NCI-H1436 (cell line): ENCODE data around the gene DCTN4.

Experiments used
- DNase-seq: peaks from one replicate; lab custom pipeline; 2025; lab: John Stamatoyannopoulos, UW

The DCTN4 gene

DNA sequence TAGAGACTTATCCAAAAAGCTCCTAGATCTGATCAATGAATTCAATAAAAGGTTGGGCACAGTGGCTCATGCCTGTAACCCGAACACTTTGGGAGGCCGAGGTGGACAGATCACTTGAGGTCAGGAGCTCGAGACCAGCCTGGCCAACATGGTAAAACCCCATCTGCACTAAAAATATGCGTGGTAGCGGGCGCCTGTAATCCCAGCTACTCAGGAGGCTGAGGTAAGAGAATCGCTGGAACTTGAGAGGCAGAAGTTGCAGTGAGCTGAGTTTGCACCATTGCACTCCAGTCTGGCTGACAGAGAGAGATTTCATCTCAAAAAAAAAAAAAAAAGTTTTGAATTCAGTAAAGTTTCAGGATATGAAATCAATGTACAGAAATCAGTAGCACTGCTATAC is 20.0 kb downstream of the DCTN4 start:
- no peak for DNase-seq

DNA sequence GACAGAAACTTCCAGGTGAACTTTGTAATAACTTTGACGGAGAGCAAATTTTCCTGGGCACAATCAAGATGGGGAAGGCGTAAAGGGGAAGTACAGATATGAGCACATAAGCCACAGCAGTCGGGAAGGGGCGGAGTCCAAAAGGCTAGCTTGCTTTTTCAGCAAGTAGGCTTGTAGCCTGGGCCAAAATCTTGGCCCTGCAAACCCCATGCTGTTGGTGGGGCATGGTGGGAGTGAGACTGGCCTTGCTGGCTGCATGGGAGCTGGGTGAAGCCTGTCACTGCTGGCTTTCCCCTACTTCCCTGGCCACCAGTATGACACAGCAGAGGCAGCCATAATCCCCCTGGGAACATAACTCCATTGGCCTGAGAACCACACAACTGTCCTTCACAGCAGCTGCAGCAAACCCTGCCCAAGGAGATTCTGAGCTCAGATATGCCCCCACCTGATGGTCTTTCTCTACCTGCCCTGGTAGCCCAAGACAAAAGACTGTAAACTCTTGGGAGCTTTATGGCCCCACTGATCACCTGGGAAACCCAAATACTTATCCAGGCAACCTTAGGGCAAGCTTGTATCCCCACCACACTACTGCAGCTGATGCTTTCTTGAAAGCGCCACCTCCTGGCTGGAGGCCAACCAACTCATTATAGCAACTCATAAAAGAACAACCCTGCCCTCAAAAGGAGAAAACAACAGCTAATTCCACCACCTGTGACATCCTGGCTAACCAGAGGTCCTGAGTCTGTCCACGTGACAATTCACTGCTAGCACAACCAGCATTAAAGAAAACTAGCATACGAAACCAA is 24.0 kb downstream of the DCTN4 start:
- DNase-seq = no peak

DNA sequence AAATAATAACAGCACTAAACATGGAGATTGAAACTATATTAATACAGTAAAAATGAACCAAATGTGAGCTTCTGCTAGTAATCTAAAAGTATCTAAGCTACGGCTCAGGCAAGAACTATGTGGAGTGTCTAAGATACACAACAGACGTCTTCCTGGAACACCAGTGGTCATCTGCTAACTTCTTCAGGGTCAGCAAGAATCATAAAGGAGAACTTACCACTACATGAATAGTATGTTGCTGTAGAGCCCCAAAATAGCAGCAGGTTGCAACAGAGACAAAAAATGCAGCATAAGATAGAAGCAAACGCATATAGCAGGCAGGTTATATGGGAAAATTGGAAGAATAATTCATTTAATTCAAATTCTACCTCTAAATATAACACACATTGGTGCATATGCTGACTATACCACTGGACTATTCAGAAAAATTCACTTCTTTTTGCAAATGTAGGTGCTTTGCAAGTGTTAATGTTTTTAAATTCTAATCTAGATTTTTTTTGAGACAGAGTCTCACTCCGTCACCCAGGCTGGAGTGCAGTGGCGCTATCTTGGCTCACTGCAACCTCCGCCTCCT is 27.1 kb downstream of the DCTN4 start:
- DNase-seq = no peak

DNA sequence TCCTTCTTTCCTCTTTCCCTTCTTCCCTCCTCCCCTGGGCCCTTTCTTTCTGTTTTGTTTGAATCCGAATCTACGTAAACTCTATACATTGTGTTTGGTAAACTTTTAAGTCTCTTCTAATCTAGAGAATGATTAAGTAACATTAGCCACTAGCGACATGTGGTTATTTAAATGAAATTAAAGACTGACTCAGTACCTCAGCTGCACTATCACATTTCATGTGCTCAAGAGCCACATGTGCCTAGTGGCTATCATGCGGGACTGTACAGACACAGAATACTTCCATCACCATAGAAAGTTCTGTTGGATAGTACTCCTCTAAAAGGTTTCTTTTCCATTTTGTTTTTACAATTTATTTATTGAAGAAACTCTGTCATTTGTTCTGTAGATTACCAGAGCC is 29.0 kb downstream of the DCTN4 start:
- no peak for DNase-seq

DNA sequence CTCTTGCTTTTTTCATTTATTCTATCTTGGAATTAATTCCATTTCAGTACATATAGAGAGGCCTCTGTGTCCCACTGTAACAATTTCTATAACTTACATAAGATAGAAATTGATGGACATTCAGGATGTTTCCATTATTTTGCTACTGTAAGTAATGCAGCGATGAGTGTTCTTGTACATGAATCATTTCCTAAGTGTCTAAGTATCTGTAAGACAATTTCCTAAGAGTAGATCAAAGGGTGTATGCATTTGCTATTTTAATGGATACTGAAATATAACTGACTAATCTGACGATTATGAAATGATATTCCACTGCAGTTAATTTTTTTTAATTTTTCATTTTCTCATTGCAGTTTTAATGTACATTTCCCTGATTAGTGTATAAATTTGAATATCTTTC is 35.0 kb downstream of the DCTN4 start:
- DNase-seq = no peak

DNA sequence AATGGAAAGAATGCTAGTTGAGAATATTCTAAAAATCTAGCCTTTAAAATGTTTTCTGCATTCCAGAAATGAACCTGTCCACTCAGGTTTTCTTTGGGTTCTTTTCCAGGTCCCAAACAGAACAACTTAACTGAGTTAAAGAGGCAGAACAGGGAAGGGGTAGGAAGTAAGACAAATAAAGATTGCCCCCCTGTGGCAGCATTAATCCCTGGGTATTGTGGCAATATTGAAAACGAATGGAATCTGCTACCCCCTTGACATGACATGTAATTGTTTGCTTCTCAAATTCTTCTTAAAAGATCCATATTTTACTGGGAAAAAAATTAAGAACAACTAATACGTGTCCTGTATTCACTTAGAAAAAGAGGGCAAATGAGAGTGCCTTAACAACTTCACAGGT is 48.7 kb downstream of the DCTN4 start:
- no peak for DNase-seq

DNA sequence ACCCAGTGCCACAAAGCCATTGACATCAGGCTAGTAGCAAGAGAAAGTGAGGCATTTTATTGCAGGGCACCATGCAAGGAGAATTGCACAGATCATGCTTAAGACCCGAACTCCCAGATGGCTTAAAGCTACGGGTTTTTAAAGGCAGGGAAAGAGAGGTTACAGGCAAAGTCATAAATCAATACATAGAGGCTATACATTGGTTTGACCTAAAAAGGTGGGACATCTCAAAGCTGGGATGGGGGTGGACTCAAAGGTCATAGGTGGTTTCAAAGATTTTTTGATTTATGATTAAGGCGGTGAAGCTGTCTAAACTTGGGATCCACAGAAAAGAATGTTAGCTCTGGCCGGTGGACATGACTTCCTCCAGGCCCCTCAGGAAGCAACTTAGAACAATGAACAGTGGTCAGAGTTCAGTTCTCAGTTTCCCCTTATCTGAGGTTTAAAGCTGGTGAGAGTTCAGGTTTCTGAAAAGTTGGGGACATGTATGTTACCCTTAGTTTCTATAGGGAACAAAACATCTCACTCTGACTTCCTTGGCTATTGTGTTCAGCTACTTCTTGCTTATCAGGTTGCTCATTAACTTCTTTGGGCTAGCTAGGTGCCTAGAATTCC is 51.9 kb downstream of the DCTN4 start:
- DNase-seq = no peak

DNA sequence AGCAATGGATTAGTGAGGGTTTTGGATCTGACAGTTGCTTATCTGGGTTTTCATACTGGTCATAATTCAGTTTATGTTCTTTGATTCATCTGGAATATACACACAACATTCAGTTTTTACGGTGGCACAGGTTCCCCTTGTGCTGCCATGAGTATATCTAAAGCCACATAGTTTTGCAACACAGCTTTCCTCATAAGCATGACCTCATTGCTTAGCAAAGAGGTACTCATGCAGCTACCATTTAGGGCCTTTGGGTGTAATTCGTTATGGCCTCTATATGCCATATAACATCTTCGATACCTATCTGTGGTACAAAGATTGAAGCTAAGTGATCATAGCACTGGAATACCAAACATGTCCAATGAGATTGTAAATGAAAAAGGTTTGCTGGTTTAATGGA is 55.1 kb downstream of the DCTN4 start:
- no peak for DNase-seq

DNA sequence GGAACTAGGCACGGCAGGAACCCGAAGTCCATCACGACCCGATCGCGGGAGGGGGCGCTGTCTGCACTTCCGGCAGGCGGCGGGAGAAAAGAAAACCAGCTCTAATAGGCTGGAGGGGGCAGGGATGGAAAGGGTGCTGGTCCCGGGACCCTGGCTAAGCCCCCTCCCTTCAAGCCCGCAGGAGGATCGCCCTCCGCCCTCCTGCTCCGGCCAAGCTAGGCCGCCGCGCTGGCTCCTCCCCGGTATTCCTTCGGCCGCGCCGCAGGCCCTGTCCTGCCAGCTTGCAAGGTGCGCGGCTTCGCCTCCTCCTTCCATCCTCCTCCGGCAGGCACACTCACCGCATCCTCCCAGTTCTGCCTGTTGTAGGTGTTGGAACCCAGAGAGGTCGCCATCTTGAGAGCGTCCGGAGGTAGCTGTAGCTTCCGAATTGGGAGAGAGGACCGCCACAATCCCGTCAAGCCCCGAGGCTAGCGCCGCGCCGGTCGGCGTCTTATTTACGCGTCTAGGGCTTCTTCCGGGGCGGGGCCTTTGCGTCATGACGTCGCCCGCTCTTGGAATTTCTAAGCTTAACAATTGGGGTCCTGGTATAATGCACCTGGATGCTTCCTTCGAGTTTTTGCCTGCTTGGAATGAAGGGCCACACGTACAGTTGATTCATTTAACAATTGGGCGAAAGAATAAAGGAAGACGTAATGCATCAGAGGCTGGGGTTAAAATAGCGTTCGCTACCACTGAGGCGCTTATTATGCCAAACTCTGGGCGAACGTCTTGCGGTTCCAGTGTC is 58.0 kb downstream of the DCTN4 start, which contains the start of gene RBM22:
RBM22 (minus strand) TSS at position 469 of the 784 bp plus-strand sequence; CDS start at position 392, 77 bp downstream.
- peak; percentile 89 for DNase-seq

DNA sequence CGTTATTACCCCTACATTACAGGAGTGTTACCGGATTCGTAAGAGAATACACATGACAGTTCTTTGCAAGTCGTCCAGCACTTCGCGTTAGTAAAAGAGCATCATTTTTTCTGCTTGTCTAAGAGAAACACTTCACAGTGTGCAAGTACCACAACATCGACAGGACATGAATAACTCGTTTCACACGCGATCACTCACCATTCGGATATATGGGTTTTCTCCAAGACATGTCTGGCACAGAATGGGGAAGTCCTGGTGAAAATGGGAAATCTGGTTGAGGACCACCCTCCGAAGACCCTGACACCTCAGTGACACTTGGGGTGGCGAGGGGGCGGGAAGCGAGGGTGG is 58.6 kb downstream of the DCTN4 start:
- DNase-seq = no peak

DNA sequence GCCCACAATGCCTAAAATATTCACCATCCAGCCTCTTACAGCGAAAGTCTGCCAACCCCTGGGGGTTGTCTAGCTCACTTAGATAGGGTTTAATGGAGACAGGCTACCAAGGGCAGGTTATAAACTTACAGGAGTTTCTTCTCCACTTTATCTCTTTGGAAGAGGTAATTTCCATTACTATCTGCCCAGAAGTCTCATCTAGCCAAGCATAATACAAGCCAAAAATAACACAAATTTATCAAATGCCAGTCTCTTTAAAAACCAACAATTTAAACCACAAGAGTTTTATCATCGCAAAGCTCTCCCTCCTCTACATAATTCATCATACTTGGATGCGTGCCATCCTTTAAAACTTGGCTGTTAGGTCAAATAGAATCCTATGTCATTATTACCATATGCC is 64.2 kb downstream of the DCTN4 start:
- no peak for DNase-seq

DNA sequence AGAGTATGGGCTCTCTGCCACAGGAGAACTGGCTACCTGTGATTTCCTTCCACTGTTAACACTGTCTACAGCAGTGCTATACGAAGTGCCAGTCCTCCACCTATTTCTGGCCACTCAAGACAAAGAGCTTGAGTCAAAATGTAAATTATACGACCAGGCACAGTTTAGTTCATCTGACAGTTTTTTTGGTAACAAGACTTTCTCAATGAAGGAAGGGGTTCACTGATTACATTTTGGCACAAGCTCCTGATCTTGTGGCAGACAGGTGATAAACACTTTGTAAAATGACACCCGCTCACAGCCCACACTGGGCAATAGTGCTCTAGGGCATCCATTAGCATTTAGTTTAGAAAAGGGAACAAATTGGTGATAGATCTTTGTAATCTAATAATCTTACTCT is 66.5 kb downstream of the DCTN4 start:
- no peak for DNase-seq

DNA sequence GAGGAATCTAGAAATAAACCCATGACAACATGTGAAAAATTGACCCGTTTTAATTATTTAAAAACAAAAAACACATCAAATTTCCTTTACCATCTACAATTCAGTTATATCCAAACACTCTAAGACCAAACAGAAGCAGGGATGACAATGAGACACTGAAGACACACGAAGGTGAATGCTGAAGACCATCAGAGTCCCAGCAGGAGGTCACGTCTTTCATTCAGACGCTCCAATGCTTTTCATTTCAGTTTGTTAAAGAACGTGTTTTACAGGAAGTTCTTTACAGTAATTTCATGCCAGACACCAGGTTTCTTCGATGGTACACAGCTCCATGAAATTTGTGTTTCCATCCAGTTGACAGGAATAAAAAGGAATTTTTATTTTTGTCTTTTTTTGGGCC is 68.1 kb downstream of the DCTN4 start:
- no peak for DNase-seq

DNA sequence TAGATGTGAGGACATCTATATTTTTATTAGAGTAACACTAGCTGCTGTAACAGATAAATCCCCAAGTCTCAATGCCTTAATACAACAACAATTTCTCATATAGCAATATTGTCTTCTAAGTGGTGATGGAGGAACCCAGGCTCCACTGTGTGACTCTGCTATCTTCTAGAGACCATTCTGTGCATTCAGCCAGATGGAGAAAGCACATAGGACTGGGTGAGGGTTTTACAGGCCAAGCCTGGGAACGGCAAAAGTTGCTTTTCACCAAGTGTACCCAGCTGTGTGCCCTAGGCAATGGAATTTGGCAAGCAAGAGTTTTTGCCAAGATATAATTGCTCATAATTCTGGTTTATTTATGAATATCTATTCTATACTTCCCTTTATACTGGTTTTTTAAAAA is 69.7 kb downstream of the DCTN4 start:
- DNase-seq = no peak

DNA sequence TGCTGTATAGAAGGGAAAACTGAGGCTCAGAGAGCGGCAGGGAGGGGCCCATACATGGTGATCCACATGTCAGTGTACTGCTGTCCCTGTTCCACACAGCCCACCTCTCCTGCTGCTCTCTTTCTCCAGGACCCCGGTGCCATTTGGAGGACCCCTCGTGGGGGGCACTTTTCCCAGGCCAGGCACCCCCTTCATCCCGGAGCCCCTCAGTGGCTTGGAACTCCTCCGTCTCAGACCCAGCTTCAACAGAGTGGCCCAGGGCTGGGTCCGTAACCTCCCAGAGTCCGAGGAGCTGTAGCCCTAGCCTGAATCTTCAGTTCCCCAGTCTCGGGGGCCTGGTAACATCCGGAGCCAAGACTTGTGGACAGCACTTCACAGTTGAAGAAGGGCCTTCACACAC is 82.2 kb downstream of the DCTN4 start:
- no peak for DNase-seq

DNA sequence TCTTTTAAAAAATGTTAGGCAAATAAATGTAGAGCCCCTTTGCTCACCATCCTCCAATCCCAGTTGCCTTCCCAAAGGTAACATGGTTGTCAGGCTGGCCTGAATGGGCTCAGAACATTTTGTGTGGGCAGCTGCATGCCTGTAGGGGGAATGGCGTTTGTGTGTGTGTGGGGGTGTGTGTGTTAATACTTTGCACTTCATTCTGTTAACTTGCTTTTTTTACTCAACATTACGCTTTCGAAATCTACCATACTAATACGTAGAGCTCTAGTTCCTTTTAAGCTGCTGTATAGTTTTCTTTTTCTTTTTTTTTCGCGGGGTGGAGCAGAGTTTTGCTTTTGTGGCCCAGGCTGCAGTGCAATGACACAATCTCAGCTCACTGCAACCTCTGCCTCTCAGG is 83.7 kb downstream of the DCTN4 start:
- DNase-seq = no peak

DNA sequence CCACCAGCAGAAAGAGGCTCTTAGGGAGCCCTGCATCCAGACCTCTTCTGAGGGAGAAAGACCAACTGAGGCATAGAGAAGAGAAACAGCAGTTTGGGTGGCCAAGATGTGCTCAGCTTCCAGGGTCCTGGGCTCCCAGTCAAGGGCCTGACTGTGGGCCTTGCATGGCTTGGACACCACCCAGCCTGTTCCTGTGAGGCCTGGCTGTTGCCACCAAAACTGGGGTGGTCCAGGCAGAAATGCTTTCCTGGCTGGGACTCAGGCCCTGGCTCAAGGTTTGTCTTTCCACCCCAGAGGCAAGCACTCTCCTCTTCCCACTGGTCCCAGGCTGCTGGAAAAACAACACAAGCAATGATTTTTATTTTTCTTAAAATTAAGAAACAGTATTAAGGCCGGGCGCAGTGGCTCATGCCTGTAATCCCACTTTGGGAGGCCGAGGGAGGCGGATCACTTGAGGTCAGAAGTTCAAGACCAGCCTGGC is 84.4 kb downstream of the DCTN4 start:
- DNase-seq = no peak

DNA sequence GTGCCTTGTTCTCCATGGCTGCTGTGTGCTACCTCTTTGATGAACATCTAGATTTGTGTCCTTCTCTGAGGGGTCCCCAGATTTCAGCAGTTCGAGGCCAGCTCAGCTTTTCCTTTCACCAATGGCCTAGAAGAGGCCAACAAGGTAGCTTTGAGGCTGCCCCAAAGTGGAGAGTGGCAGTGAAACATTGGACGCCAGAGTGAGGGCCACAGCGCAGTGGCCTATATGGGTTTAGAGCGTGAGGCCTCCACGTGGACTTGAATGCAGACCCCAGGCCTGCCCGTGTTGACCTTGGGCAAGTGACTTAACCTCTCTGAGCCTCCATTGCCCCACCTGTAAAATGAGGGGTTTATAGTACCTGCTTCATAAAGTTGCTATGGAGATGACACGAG is 85.9 kb downstream of the DCTN4 start:
- no peak for DNase-seq

DNA sequence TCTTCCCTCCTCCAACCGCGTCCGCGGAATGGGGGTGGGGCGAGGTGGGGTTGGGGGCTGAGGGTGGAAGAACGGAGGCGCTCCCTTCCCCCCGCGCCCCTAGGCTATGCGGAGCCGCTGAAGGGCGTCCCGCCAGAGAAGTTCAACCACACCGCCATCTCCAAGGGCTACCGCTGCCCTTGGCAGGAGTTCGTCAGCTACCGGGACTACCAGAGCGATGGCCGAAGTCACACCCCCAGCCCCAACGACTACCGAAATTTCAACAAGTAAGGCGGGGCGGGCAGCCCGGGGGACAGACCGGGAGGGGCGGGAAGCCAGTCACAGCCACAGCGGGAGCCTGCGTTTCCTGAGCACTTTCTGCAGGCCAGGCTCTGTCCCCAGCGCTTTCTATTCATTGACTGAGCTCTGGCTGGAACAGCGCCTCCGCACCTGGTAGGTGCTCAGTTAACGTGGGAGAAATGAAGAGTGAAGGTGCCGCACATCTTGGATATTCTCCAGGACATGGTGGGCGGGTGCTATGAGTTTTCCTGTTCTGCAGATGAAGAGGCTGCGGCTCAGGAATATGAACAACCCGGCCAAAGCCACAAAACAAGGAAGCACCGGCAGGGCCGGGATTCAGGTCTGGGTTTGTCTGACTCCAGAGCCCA is 86.5 kb downstream of the DCTN4 start:
- no peak for DNase-seq

DNA sequence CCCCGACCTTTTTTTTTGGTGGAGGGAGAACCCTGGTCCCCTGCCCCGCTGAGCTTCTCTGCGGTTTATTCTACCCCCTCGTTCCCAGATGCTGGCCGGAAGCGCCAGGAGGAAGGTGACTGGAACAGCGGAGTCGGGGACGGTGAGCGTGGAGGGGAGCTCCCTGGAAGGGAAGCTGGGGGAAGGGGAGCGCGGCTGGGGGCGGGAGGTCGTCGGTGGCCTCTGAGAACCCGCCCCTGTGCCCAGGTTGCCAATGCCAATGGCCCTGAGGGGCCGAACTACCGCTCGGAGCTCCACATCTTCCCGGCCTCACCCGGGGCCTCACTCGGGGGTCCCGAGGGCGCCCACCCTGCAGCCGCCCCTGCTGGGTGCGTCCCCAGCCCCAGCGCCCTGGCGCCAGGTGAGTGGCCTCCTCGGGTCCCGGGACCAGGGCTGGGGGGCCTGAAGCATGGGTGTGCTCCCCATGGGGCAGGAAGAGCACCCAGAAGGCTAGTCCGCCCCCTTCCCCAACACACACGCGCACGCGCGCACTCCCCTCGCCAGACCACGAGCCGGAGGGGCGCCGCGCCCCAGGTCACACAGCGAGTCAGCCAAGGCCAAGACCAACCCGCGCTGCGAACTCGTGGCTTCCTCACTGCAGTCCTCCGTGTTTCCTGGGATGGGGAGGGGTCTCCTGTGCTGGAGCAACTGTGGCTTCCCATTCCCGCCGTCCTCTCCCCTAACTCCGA is 87.1 kb downstream of the DCTN4 start:
- DNase-seq = no peak

DNA sequence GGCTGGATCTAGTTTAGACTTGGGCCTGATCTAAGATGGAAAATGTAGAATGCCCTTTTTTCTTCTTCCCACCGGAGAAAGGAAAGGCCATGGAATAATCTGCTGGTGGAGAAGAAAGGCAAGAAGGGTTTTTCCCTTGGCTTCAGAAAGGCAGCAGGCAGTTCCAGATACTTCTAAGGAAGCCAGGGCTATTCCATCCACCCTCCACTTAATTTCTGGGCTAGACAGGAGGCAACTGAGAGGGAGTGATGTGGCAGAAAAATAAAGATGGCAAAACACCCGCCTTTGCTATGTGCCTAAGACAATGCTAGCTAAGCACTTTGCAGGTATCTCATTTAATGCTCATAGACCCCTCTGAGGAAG is 87.9 kb downstream of the DCTN4 start:
- no peak for DNase-seq
